Gastroesophageal sphincter (tissue), 4 donors: Measurements from ENCODE around the gene TAB3. TPM values are rescaled to one million over a fixed set of nuclear protein-coding genes. Genes with fewer than 3 reads are reported as not detected.
"Not testable (repeated sequence)": the region's sequence is repeated elsewhere in the genome, so short reads cannot be mapped to it uniquely, and the experiment has no call there.

Experiments used
- ATAC-seq: fragments of 150-250 bp; one replicate; pipeline ENCODE4 v1.9.1; 2016; ENCODE audit warnings: mild to moderate bottlenecking, moderate library complexity
- H3K27ac ChIP-seq, 4 donors: fragments of 200-600 bp; sonication (generic) in 3 of 4; 1 replicate in 3 of 4; 2 replicates in 1 of 4; pipeline ENCODE4 v1.5.1; 2016 to 2019
- H3K27me3 ChIP-seq: fragments of 200-600 bp; sonication (generic); one replicate; pipeline ENCODE4 v1.5.1; 2019
- H3K36me3 ChIP-seq, 2 donors: fragments of 200-600 bp; sonication (generic); one replicate each; pipeline ENCODE4 v1.5.1; 2019; ENCODE audit warnings: control low read depth in 1 of 2
- H3K4me1 ChIP-seq, 3 donors: fragments of 200-600 bp; sonication (generic); 1 replicate in 2 of 3; 2 replicates in 1 of 3; pipeline ENCODE4 v1.5.1; 2016 to 2019; ENCODE audit warnings: control low read depth in 2 of 3
- H3K4me3 ChIP-seq, 2 donors: fragments of 200-600 bp; sonication (generic); one replicate each; pipeline ENCODE4 v1.5.1; 2019; ENCODE audit warnings: mild to moderate bottlenecking in 1 of 2, moderate library complexity in 1 of 2
- H3K9me3 ChIP-seq, 3 donors: fragments of 200-600 bp; sonication (generic); one replicate each; pipeline ENCODE4 v1.5.1; 2017 to 2019; ENCODE audit warnings: control low read depth in 2 of 3
- EP300 ChIP-seq: sonication (generic); formaldehyde crosslinking; IDR thresholded peaks from one replicate; pipeline ENCODE4 v1.6.1; 2017; ENCODE audit warnings: antibody characterized with exemption, mild to moderate bottlenecking
- POLR2A ChIP-seq, 2 donors: fragments of 450-650 bp; IDR thresholded peaks; one replicate each; pipeline ENCODE4 v1.6.1; 2017; ENCODE audit warnings: antibody characterized with exemption in 2 of 2, mild to moderate bottlenecking in 2 of 2, moderate library complexity in 1 of 2
- POLR2AphosphoS5 ChIP-seq: sonication (generic); formaldehyde crosslinking; IDR thresholded peaks from one replicate; pipeline ENCODE4 v1.6.1; 2017; ENCODE audit warnings: antibody characterized with exemption
- WGBS, 2 donors: methylation state at CpG; one replicate each; pipeline ENCODE4 v1.1.5; 2018; ENCODE audit warnings: low coverage in 1 of 2; 5-methylcytosine and 5-hydroxymethylcytosine counted together
- total RNA-seq, 4 donors: library from RNA; depleted of rRNA; stranded (reverse); fragments of >200 nt; gene quantifications; one replicate each; pipeline ENCODE4 v1.1.0, GENCODE V29; 2016
- TF ChIP-seq, protein P1 (sequence below), 4 experiments: fragments of 200-600 bp in 2 of 4; fragments of 450-650 bp in 2 of 4; sonication (generic) in 1 of 4; IDR thresholded peaks; one replicate each; pipeline ENCODE4 v1.5.1; 2017 to 2019; ENCODE audit warnings: antibody characterized with exemption in 4 of 4, mild to moderate bottlenecking in 2 of 4, moderate library complexity in 2 of 4

TAB3 gene
- total RNA-seq, 4 donors from 2014 or later = 16.8 to 26.0 (median 18.7) TPM

DNA sequence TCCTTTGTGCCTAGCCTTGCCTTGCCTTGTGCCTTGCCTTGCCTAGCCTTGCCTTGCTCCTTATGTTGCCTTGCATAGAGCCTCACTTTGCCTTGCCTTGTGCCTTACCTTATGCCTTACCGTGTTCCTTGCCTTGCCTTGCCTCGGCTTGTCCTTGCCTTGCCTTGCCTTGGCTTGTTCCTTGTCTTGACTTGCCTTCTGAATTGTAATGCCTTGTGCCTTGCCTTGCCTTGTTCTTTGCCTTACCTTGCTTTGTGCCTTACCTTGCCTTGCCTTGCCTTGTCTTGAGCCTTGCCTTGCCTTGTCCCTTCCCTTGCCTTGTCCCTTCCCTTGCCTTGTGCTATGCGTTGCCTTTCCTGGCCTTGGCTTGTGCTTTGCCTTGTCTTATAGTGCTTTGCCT, 90.2 kb downstream of the TAB3 start:
- no peaks in the 10 kb centered on the region for H3K9me3 ChIP-seq
- no peaks in the 10 kb centered on the region for H3K4me1 ChIP-seq
- H3K36me3 ChIP-seq = no peaks in the 10 kb centered on the region
- no peak overlapping the region for H3K4me3 ChIP-seq
- WGBS, 2 donors = 85 to 88% methylated on average over 2 to 3 of the region's 3 CpGs
- no peak for ATAC-seq
- TF ChIP-seq POLR2A (IDR thresholded peaks at IDR 0.05) (no peak), EP300 (no peak), POLR2AphosphoS5 (no peak)
- TF ChIP-seq, protein P1, sequence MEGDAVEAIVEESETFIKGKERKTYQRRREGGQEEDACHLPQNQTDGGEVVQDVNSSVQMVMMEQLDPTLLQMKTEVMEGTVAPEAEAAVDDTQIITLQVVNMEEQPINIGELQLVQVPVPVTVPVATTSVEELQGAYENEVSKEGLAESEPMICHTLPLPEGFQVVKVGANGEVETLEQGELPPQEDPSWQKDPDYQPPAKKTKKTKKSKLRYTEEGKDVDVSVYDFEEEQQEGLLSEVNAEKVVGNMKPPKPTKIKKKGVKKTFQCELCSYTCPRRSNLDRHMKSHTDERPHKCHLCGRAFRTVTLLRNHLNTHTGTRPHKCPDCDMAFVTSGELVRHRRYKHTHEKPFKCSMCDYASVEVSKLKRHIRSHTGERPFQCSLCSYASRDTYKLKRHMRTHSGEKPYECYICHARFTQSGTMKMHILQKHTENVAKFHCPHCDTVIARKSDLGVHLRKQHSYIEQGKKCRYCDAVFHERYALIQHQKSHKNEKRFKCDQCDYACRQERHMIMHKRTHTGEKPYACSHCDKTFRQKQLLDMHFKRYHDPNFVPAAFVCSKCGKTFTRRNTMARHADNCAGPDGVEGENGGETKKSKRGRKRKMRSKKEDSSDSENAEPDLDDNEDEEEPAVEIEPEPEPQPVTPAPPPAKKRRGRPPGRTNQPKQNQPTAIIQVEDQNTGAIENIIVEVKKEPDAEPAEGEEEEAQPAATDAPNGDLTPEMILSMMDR (IDR thresholded peaks at IDR 0.05) = no peak
- no peak overlapping the region for H3K27ac ChIP-seq
- no peaks in the 10 kb centered on the region for H3K27me3 ChIP-seq

DNA sequence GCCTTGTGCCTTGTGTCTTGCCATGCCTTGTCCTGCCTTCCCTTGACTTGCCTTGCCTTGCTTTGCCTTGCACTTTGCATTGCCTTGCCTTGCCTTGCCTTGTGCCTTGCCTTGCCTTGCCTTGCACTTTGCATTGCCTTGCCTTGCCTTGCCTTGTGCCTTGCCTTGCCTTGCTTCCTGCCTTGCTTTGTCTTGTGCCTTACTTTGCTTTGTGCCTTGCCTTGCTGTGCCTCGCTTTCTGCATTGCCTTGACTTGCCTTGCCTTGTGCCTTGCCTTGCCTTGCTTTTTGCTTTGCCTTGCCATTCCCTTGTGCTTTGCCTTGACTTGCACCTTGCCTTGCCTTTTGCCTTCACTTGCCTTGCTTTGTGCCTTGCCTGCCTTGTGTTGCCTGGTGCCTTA, 91.8 kb downstream of the TAB3 start:
- not testable (repeated sequence) for H3K27me3 ChIP-seq, H3K36me3 ChIP-seq, ATAC-seq, H3K9me3 ChIP-seq, H3K4me1 ChIP-seq, H3K27ac ChIP-seq, H3K4me3 ChIP-seq
- WGBS, 2 donors = 83% methylated on average over 1 of the region's 1 CpG; no CpG with 5 or more reads in 1 of the 2 donors

DNA sequence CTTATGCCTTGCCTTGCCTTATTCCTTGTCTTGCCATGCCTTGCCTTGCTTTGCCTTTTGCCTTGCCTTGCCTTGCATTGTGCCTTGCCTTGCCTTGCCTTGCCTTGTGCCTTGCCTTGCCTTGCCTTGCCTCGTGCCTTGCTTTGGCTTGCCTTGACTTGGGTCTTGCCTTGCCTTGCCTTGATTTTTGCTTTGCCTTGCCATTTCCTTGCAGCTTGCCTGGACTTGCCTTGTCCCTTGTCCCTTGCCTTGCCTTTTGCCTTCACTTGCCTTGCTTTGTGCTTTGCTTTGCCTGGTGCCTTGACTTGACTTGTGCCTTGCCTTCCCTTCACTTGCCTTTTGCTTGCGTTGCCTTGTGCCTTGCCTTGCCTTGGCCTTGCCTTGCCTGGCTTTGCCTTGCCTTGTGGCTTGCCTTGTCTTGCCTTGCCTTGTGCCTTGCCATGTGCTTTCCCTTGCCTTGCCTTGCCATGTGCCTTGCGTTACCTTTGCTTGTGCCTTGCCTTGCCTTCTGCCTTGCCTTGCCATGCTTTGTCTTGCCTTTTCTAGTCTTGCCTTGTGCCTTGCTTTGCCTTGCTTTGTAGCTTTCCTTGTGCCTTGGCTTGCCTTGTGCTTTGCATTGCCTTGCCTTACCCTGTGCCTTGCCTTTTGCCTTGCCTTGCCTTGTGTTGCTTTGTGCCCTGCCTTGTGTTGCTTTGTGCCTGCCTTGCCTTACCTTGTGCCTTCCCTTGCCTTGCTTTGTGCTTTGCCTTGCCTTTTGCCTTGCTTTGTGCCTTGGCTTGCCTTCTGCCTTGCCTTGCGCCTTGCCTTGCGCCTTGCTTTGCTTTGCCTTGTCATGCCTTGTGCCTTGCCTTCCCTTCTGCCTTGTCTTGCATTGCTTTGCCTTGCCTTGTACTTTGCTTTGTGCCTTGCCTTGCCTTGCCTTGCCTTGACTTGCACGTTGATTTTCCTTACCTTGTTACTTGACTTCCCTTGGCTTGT, 92.8 kb downstream of the TAB3 start:
- Histone ChIP-seq H3K9me3 (no peaks in the 10 kb centered on the region), H3K27me3 (no peaks in the 10 kb centered on the region), H3K27ac (no peak overlapping the region), H3K4me3 (no peak overlapping the region), H3K4me1 (no peaks in the 10 kb centered on the region), H3K36me3 (no peaks in the 10 kb centered on the region)
- WGBS, 2 donors = 77 to 88% methylated on average over 6 of the region's 6 CpGs
- TF ChIP-seq, protein P1 (IDR thresholded peaks at IDR 0.05) = no peak
- no peak for TF ChIP-seq POLR2AphosphoS5
- no peak for TF ChIP-seq POLR2A (IDR thresholded peaks at IDR 0.05)
- TF ChIP-seq EP300 = no peak
- ATAC-seq = no peak

DNA sequence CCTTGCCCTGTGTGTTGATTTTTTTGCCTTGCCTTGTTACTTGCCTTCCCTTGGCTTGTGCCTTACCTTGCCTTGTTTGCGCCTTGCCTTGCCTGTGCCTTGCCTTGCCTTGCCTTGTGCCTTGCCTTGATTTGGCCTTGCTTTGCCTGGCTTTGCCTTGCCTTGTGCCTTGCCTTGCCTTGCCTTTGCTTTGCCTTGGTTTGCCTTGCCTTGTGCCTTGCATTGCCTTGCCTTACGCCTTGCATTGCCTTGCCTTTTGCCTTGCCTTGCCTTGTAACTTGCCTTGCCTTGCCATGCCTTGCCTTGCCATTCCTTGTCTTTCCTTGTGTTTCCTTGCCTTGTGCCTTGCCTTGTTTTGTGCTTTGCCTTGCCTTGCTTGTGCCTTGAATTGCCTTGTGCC, 94.6 kb downstream of the TAB3 start:
- 60 to 70% methylated on average over 1 to 2 of the region's 2 CpGs for WGBS, 2 donors
- Histone ChIP-seq H3K4me1 (no peaks in the 10 kb centered on the region), H3K4me3 (no peak overlapping the region), H3K9me3 (no peaks in the 10 kb centered on the region), H3K36me3 (no peaks in the 10 kb centered on the region), H3K27me3 (no peaks in the 10 kb centered on the region), H3K27ac (no peak overlapping the region)
- ATAC-seq = no peak
- TF ChIP-seq POLR2A (IDR thresholded peaks at IDR 0.05) = no peak
- no peak for TF ChIP-seq EP300
- TF ChIP-seq, protein P1 (IDR thresholded peaks at IDR 0.05) = no peak
- TF ChIP-seq POLR2AphosphoS5 = no peak

DNA sequence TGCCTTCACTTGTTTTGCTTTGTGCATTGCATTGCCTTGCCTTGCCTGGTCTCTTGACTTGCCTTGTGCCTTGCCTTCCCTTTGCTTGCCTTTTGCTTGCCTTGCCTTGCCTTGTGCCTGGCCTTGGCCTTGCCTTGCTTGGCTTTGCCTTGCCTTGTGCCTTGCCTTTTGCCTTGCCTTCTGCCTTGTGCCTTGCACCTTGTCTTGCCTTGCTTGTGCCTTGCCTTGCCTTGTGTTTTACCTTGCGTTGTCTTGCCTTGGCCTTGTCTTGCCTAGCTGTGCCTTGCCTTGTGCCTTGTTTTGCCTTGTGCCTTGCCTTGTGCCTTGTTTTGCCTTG, 95.3 kb downstream of the TAB3 start:
- H3K9me3 ChIP-seq = no peaks in the 10 kb centered on the region
- no peaks in the 10 kb centered on the region for H3K4me1 ChIP-seq
- no CpG with 5 or more reads among the region's 1 CpG for WGBS, 2 donors
- TF ChIP-seq, protein P1 (IDR thresholded peaks at IDR 0.05) = no peak
- TF ChIP-seq POLR2A (IDR thresholded peaks at IDR 0.05) (no peak), POLR2AphosphoS5 (no peak), EP300 (no peak)
- H3K27ac ChIP-seq = no peak overlapping the region
- ATAC-seq = no peak
- no peaks in the 10 kb centered on the region for H3K27me3 ChIP-seq
- no peaks in the 10 kb centered on the region for H3K36me3 ChIP-seq
- H3K4me3 ChIP-seq = no peak overlapping the region
